H1 (cell line): ENCODE results near the gene PLXNA4. TPM values are rescaled to one million over a fixed set of nuclear protein-coding genes. Genes with fewer than 3 reads are reported as not detected.

Experiments
- CTCF ChIA-PET: fragments of 300-600 bp; sonication (Branson Sonifier 250); formaldehyde crosslinking; loops from one replicate; lab custom pipeline; 2021; ENCODE audit not compliant: partially characterized antibody; lab: Charles Lee
- POLR2A ChIA-PET: fragments of 300-600 bp; sonication (Branson Sonifier 250); formaldehyde crosslinking; loops from one replicate; lab custom pipeline; 2021; ENCODE audit warnings: inconsistent platforms; ENCODE audit not compliant: partially characterized antibody; lab: Charles Lee
- DNase-seq, 2 experiments: peaks; one replicate each; pipeline versions ENCODE4 v3.0.0 to v3.0.0-alpha.2; 2010 to 2022; ENCODE audit warnings: low spot score in 2 of 2, low read depth in 1 of 2, mixed read lengths in 1 of 2
- FAIRE-seq: peaks from 2 replicates; lab custom pipeline; 2011; peaks lifted over from hg19 to GRCh38; lab: Jason Lieb, UNC
- H2AFZ ChIP-seq: 2 replicates; pipeline ENCODE4 v1.8.1; 2012; ENCODE audit warnings: low read length, inconsistent platforms
- H2AK5ac ChIP-seq: 2 replicates; pipeline ENCODE4 v1.6.1; 2013; ENCODE audit warnings: low read depth, low read length
- H2BK120ac ChIP-seq: replicated peaks from 2 replicates; pipeline ENCODE3; 2013; ENCODE audit warnings: low read depth, low read length, inconsistent platforms
- H2BK12ac ChIP-seq: 2 replicates; pipeline ENCODE4 v1.6.1; 2013; ENCODE audit warnings: low read depth, low read length
- H2BK15ac ChIP-seq: 2 replicates; pipeline ENCODE4 v1.6.1; 2013; ENCODE audit warnings: low read length
- H2BK20ac ChIP-seq: 2 replicates; pipeline ENCODE4 v1.6.1; 2013; ENCODE audit warnings: low read length
- H2BK5ac ChIP-seq: 2 replicates; pipeline ENCODE4 v1.6.1; 2013; ENCODE audit warnings: low read depth, low read length
- H3K14ac ChIP-seq: 2 replicates; pipeline ENCODE4 v1.6.1; 2013; ENCODE audit warnings: inconsistent platforms; ENCODE audit not compliant: insufficient read length
- H3K18ac ChIP-seq: 2 replicates; pipeline ENCODE4 v1.6.1; 2013; ENCODE audit warnings: low read length; ENCODE audit errors: extremely low read depth
- H3K23ac ChIP-seq: 2 replicates; pipeline ENCODE4 v1.6.1; 2013; ENCODE audit warnings: inconsistent platforms; ENCODE audit not compliant: insufficient read length
- H3K23me2 ChIP-seq: 2 replicates; pipeline ENCODE4 v1.6.1; 2013; ENCODE audit warnings: low read depth, low read length
- H3K27ac ChIP-seq: 2 replicates; pipeline ENCODE4 v1.6.1; 2011; ENCODE audit warnings: low read depth, low read length, inconsistent platforms
- H3K27me3 ChIP-seq, 4 experiments: replicated peaks in 1 of 4; 1 replicate in 1 of 4; 2 replicates in 3 of 4; pipeline versions ENCODE4 v1.6.1 to v1.8.1; 2011 to 2013; ENCODE audit warnings: low read length in 3 of 4, mild to moderate bottlenecking in 3 of 4, inconsistent platforms in 2 of 4, mixed read lengths in 2 of 4, moderate library complexity in 1 of 4; ENCODE audit not compliant: control insufficient read depth in 3 of 4, insufficient read depth in 3 of 4; ENCODE audit errors: extremely low read depth in 1 of 4
- H3K36me3 ChIP-seq, 4 experiments: 2 replicates each; pipeline versions ENCODE4 v1.6.1 to v1.8.1; 2011 to 2013; ENCODE audit warnings: mild to moderate bottlenecking in 4 of 4, low read length in 3 of 4, moderate library complexity in 2 of 4, control low read depth in 1 of 4, inconsistent platforms in 1 of 4; ENCODE audit not compliant: insufficient read depth in 4 of 4, control insufficient read depth in 2 of 4
- H3K4ac ChIP-seq: replicated peaks from 2 replicates; pipeline ENCODE3; 2013; ENCODE audit warnings: low read length, low read depth, mixed read lengths, inconsistent platforms; ENCODE audit not compliant: insufficient read length
- H3K4me1 ChIP-seq, 4 experiments: replicated peaks in 1 of 4; 1 replicate in 1 of 4; 2 replicates in 3 of 4; pipeline versions ENCODE4 v1.6.1 to v1.8.1; 2011 to 2013; ENCODE audit warnings: low read length in 3 of 4, inconsistent platforms in 2 of 4, mixed read lengths in 1 of 4; ENCODE audit not compliant: insufficient read depth in 4 of 4, control insufficient read depth in 3 of 4
- H3K4me2 ChIP-seq, 2 experiments: 2 replicates each; pipeline versions ENCODE4 v1.6.1 to v1.8.1; 2011 to 2013; ENCODE audit warnings: low read depth in 2 of 2, low read length in 2 of 2, control low read depth in 1 of 2, inconsistent platforms in 1 of 2, mild to moderate bottlenecking in 1 of 2; ENCODE audit not compliant: insufficient read depth in 1 of 2
- H3K4me3 ChIP-seq, 4 experiments: fragments of 200-600, 300-600 bp in 1 of 4; sonication (generic), shearing (Covaris generic), sonication (Bioruptor Twin) in 1 of 4; 2 replicates each; pipeline versions ENCODE4 v1.5.1 to v1.8.1; 2011 to 2016; ENCODE audit warnings: low read length in 4 of 4, low read depth in 3 of 4, control low read depth in 2 of 4, inconsistent platforms in 2 of 4, mild to moderate bottlenecking in 2 of 4, mixed read lengths in 1 of 4, moderate library complexity in 1 of 4; ENCODE audit not compliant: insufficient read depth in 2 of 4; ENCODE audit errors: extremely low read depth in 1 of 4
- H3K56ac ChIP-seq: replicated peaks from 2 replicates; pipeline ENCODE3; 2013; ENCODE audit warnings: low read depth, mild to moderate bottlenecking, mixed read lengths, low read length, inconsistent platforms; ENCODE audit not compliant: insufficient read length
- H3K79me1 ChIP-seq: 2 replicates; pipeline ENCODE4 v1.6.1; 2013; ENCODE audit warnings: low read depth, low read length, control low read depth
- H3K79me2 ChIP-seq, 2 experiments: 2 replicates each; pipeline versions ENCODE4 v1.6.1 to v1.8.1; 2012 to 2013; ENCODE audit warnings: low read length in 2 of 2, mild to moderate bottlenecking in 2 of 2, inconsistent platforms in 1 of 2; ENCODE audit not compliant: insufficient read depth in 2 of 2, control insufficient read depth in 1 of 2
- H3K9ac ChIP-seq, 4 experiments: replicated peaks in 1 of 4; 1 replicate in 1 of 4; 2 replicates in 3 of 4; pipeline versions ENCODE4 v1.6.1 to v1.8.1; 2011 to 2013; ENCODE audit warnings: low read depth in 3 of 4, low read length in 3 of 4, control low read depth in 2 of 4, mild to moderate bottlenecking in 2 of 4, moderate library complexity in 2 of 4, inconsistent platforms in 1 of 4; ENCODE audit errors: extremely low read depth in 1 of 4
- H3K9me3 ChIP-seq, 2 experiments: 2 replicates each; pipeline versions ENCODE4 v1.6.1 to v1.8.1; 2012 to 2013; ENCODE audit warnings: mild to moderate bottlenecking in 2 of 2, moderate library complexity in 2 of 2, control low read depth in 1 of 2, inconsistent platforms in 1 of 2, low read depth in 1 of 2, low read length in 1 of 2, mixed read lengths in 1 of 2; ENCODE audit not compliant: insufficient read depth in 2 of 2
- H4K20me1 ChIP-seq, 2 experiments: replicated peaks in 1 of 2; 2 replicates each; pipeline versions ENCODE3 to v1.8.1; 2011 to 2013; ENCODE audit warnings: inconsistent platforms in 2 of 2, low read length in 2 of 2, mild to moderate bottlenecking in 1 of 2; ENCODE audit not compliant: insufficient read depth in 2 of 2, control insufficient read depth in 1 of 2
- H4K5ac ChIP-seq: 2 replicates; pipeline ENCODE4 v1.6.1; 2013; ENCODE audit warnings: low read length, low read depth, mixed read lengths, inconsistent platforms; ENCODE audit not compliant: insufficient read length
- H4K8ac ChIP-seq: 2 replicates; pipeline ENCODE4 v1.8.0; 2013; ENCODE audit warnings: mild to moderate bottlenecking, moderate library complexity, low read length, inconsistent platforms; ENCODE audit not compliant: insufficient read depth; ENCODE audit errors: extremely low read depth
- H4K91ac ChIP-seq: replicated peaks from 2 replicates; pipeline ENCODE3; 2013; ENCODE audit warnings: low read length, mixed read lengths, inconsistent platforms; ENCODE audit not compliant: insufficient read length
- NANOG ChIP-seq: IDR thresholded peaks from 2 replicates; pipeline ENCODE4 v1.6.1; 2011; ENCODE audit warnings: low read length, low read depth, mild to moderate bottlenecking, inconsistent platforms; ENCODE audit not compliant: insufficient read depth, poor library complexity, severe bottlenecking
- SUZ12 ChIP-seq: fragments of 200-600 bp; sonication (generic); IDR thresholded peaks from 2 replicates; pipeline ENCODE4 v1.6.1; 2012; ENCODE audit warnings: mild to moderate bottlenecking, inconsistent platforms, low read length, moderate library complexity, mixed read lengths
- WGBS, 2 experiments: shearing (Covaris generic) in 1 of 2; methylation state at CpG; one replicate each; pipeline versions ENCODE4 v1.1.6 to v1.1.7; 2013 to 2015; ENCODE audit warnings: low lambda C conversion rate in 2 of 2, mixed read lengths in 2 of 2, inconsistent platforms in 1 of 2, low coverage in 1 of 2, missing lambda C conversion rate in 1 of 2; ENCODE audit not compliant: insufficient replicate concordance in 2 of 2, insufficient coverage in 1 of 2, insufficient read length in 1 of 2; ENCODE audit errors: extremely low coverage in 1 of 2, missing lambda C conversion rate in 1 of 2; 5-methylcytosine and 5-hydroxymethylcytosine counted together
- polyA plus RNA-seq, 7 experiments: library from polyadenylated mRNA; depleted of rRNA in 3 of 7; stranded (reverse) in 5 of 7; unstranded in 2 of 7; fragments of >200 nt in 5 of 7; fragments of 200-250 nt in 2 of 7; gene quantifications; 1 replicate in 5 of 7; 2 replicates in 1 of 7; 4 replicates in 1 of 7; pipeline versions ENCODE4 v1.2.1 to v1.2.3, GENCODE V29; 2011 to 2013; ENCODE audit warnings: missing spikeins in 2 of 7, mixed read lengths in 2 of 7
- total RNA-seq: library from RNA; stranded (reverse); fragmentation: NEBNext Ultra II Directional; extraction: Animal tissue kit (Norgen Biotek cat#: 25700); gene quantifications from 2 replicates; pipeline ENCODE4 v1.2.1, GENCODE V29; 2021

Gene PLXNA4
- total and polyA plus RNA-seq, 2 of the 8 experiments (the other 6 are each of a cell fraction or from before 2014, with no cell fraction given) = 0.76 to 0.79 TPM

- Histone ChIP-seq H3K23ac (no peak overlapping the region), H3K18ac (no peak overlapping the region), H3K4ac (no peak overlapping the region), H3K4me1 (no peaks in the 10 kb centered on the region), H2BK20ac (no peak overlapping the region), H3K27me3 (no peaks in the 10 kb centered on the region), H3K9me3 (no peaks in the 10 kb centered on the region), H2AFZ (no peak overlapping the region), H4K5ac (no peak overlapping the region), H2BK15ac (0 out of 2 replicates have a peak overlapping the region, but pooled peaks have one; percentile 16), H2BK5ac (no peak overlapping the region), H3K79me1 (no peaks in the 10 kb centered on the region; the same call in 1 of the 2 replicates), H3K4me2 (no peak overlapping the region), H3K36me3 (no peaks in the 10 kb centered on the region), H3K23me2 (0 out of 2 replicates have a peak, but pooled peaks cover 2% of the 10 kb centered on the region), H3K56ac (no peak overlapping the region), H3K4me3 (no peak overlapping the region), H2BK12ac (no peak overlapping the region), H4K8ac (no peak overlapping the region), H3K14ac (no peak overlapping the region), H4K91ac (no peak overlapping the region), H3K79me2 (no peaks in the 10 kb centered on the region), H4K20me1 (peaks cover 0 to 1% of the 10 kb centered on the region in 2 experiments), H3K27ac (no peak overlapping the region), H2BK120ac (no peak overlapping the region), H2AK5ac (no peak overlapping the region), H3K9ac (no peak overlapping the region)
- DNase-seq = no peak
- ChIA-PET CTCF (interaction anchor here (1.1 to 1.4 kb wide), 4 partner anchors 17 to 312 kb away, joined by 3 to 8 read pairs (median 4); no protein-coding TSS in a partner anchor), POLR2A (no interaction called here)
- WGBS, 2 experiments = 82% methylated on average over 1 of the region's 1 CpG; no CpG with 5 or more reads in 1 of the 2 experiments
- FAIRE-seq = no peak
- TF ChIP-seq SUZ12 (no peak), NANOG (no peak)
Observed at GRCh38 chr7:132257253-132257652, 319.0 kb downstream of the PLXNA4 start.
